Measurements from ENCODE around the gene TAF4B. TPM values are rescaled to one million over a fixed set of nuclear protein-coding genes. Genes with fewer than 3 reads are reported as not detected.
"Not testable (repeated sequence)": the region's sequence is repeated elsewhere in the genome, so short reads cannot be mapped to it uniquely, and the experiment has no call there.

Gene TAF4B
- total RNA-seq, 2 donors from 2014 or later: 12.8 to 14.1 TPM

- ATAC-seq (replicated peaks): no peak
- Mint-ChIP-seq H3K4me1 (no peaks in the 10 kb centered on the region), H3K27me3 (no peaks in the 10 kb centered on the region), H3K4me3 (no peak overlapping the region), H3K27ac (no peak overlapping the region), H3K36me3 (ENCODE audit: low read depth) (peaks cover 37% of the 10 kb centered on the region), H3K9me3 (no peaks in the 10 kb centered on the region)
These were observed 130.0 kb downstream of the TAF4B start for GRCh38 chr18:26356045-26356785.

GRCh38 chr18:26357960-26358359, 131.7 kb downstream of the TAF4B start:
- H3K27ac Mint-ChIP-seq: no peak overlapping the region
- H3K9me3 Mint-ChIP-seq: no peaks in the 10 kb centered on the region
- H3K4me3 Mint-ChIP-seq: no peak overlapping the region
- H3K36me3 Mint-ChIP-seq (ENCODE audit: low read depth): peaks cover 37% of the 10 kb centered on the region
- no peaks in the 10 kb centered on the region for H3K27me3 Mint-ChIP-seq
- no peaks in the 10 kb centered on the region for H3K4me1 Mint-ChIP-seq
- ATAC-seq (replicated peaks): no peak

GRCh38 chr18:26362021-26362420, 135.8 kb downstream of the TAF4B start:
- Mint-ChIP-seq H3K9me3 (no peaks in the 10 kb centered on the region), H3K4me3 (no peak overlapping the region), H3K27ac (no peak overlapping the region), H3K27me3 (no peaks in the 10 kb centered on the region), H3K4me1 (no peaks in the 10 kb centered on the region), H3K36me3 (ENCODE audit: low read depth) (peaks cover 48% of the 10 kb centered on the region)
- no peak for ATAC-seq (replicated peaks)

GRCh38 chr18:26367425-26367824, 141.2 kb downstream of the TAF4B start:
- Mint-ChIP-seq H3K4me1 (no peaks in the 10 kb centered on the region), H3K27me3 (no peaks in the 10 kb centered on the region), H3K36me3 (ENCODE audit: low read depth) (peaks cover 18% of the 10 kb centered on the region), H3K4me3 (no peak overlapping the region), H3K27ac (no peak overlapping the region), H3K9me3 (no peaks in the 10 kb centered on the region)
- ATAC-seq (replicated peaks): no peak

GRCh38 chr18:26370037-26370436, 143.8 kb downstream of the TAF4B start:
- no peak overlapping the region for H3K4me3 Mint-ChIP-seq
- H3K4me1 Mint-ChIP-seq: no peaks in the 10 kb centered on the region
- peaks cover 18% of the 10 kb centered on the region for H3K36me3 Mint-ChIP-seq (ENCODE audit: low read depth)
- no peak for ATAC-seq (replicated peaks)
- H3K27me3 Mint-ChIP-seq: no peaks in the 10 kb centered on the region
- no peak overlapping the region for H3K27ac Mint-ChIP-seq
- no peaks in the 10 kb centered on the region for H3K9me3 Mint-ChIP-seq

- H3K27me3 Mint-ChIP-seq: no peaks in the 10 kb centered on the region
- no peak for ATAC-seq (replicated peaks)
- no peaks in the 10 kb centered on the region for H3K4me1 Mint-ChIP-seq
- H3K9me3 Mint-ChIP-seq: no peaks in the 10 kb centered on the region
- no peak overlapping the region for H3K27ac Mint-ChIP-seq
- H3K36me3 Mint-ChIP-seq (ENCODE audit: low read depth): no peaks in the 10 kb centered on the region
- no peak overlapping the region for H3K4me3 Mint-ChIP-seq
These were observed 149.9 kb downstream of the TAF4B start for GRCh38 chr18:26376105-26376504.

GRCh38 chr18:26378701-26379100, 152.5 kb downstream of the TAF4B start:
- Mint-ChIP-seq H3K27me3 (no peaks in the 10 kb centered on the region), H3K27ac (no peak overlapping the region), H3K4me3 (no peak overlapping the region), H3K36me3 (ENCODE audit: low read depth) (no peaks in the 10 kb centered on the region), H3K4me1 (no peaks in the 10 kb centered on the region), H3K9me3 (no peaks in the 10 kb centered on the region)
- ATAC-seq (replicated peaks): no peak

GRCh38 chr18:26381555-26381954, 155.3 kb downstream of the TAF4B start:
- H3K9me3 Mint-ChIP-seq; ATAC-seq (replicated peaks); H3K4me3 Mint-ChIP-seq; H3K27me3 Mint-ChIP-seq; H3K36me3 Mint-ChIP-seq (ENCODE audit: low read depth); H3K27ac Mint-ChIP-seq; H3K4me1 Mint-ChIP-seq: not testable (repeated sequence)

GRCh38 chr18:26383454-26384270, 157.4 kb downstream of the TAF4B start:
- Mint-ChIP-seq H3K9me3 (no peaks in the 10 kb centered on the region), H3K27ac (no peak overlapping the region), H3K4me1 (no peaks in the 10 kb centered on the region), H3K4me3 (no peak overlapping the region), H3K36me3 (ENCODE audit: low read depth) (no peaks in the 10 kb centered on the region), H3K27me3 (no peaks in the 10 kb centered on the region)
- ATAC-seq (replicated peaks): no peak

GRCh38 chr18:26386002-26386401, 159.8 kb downstream of the TAF4B start:
- no peak for ATAC-seq (replicated peaks)
- Mint-ChIP-seq H3K27me3 (no peaks in the 10 kb centered on the region), H3K4me3 (no peak overlapping the region), H3K4me1 (no peaks in the 10 kb centered on the region), H3K36me3 (ENCODE audit: low read depth) (peaks cover 19% of the 10 kb centered on the region), H3K9me3 (no peaks in the 10 kb centered on the region), H3K27ac (no peak overlapping the region)

GRCh38 chr18:26386441-26386840, 160.2 kb downstream of the TAF4B start:
- Mint-ChIP-seq H3K27ac (no peak overlapping the region), H3K9me3 (no peaks in the 10 kb centered on the region), H3K27me3 (no peaks in the 10 kb centered on the region), H3K4me3 (no peak overlapping the region), H3K36me3 (ENCODE audit: low read depth) (peaks cover 23% of the 10 kb centered on the region), H3K4me1 (no peaks in the 10 kb centered on the region)
- ATAC-seq (replicated peaks): no peak

GRCh38 chr18:26394047-26394654, 167.9 kb downstream of the TAF4B start:
- H3K4me3 Mint-ChIP-seq: no peak overlapping the region
- H3K27ac Mint-ChIP-seq: no peak overlapping the region
- no peaks in the 10 kb centered on the region for H3K27me3 Mint-ChIP-seq
- ATAC-seq (replicated peaks): no peak
- H3K36me3 Mint-ChIP-seq (ENCODE audit: low read depth): peaks cover 23% of the 10 kb centered on the region
- no peaks in the 10 kb centered on the region for H3K4me1 Mint-ChIP-seq
- H3K9me3 Mint-ChIP-seq: no peaks in the 10 kb centered on the region

- Mint-ChIP-seq H3K36me3 (ENCODE audit: low read depth) (no peaks in the 10 kb centered on the region), H3K9me3 (no peaks in the 10 kb centered on the region), H3K4me3 (no peak overlapping the region), H3K27ac (no peak overlapping the region), H3K27me3 (no peaks in the 10 kb centered on the region), H3K4me1 (no peaks in the 10 kb centered on the region)
- ATAC-seq (replicated peaks): no peak
These were observed 170.8 kb downstream of the TAF4B start for GRCh38 chr18:26397019-26397418.

GRCh38 chr18:26403491-26403890, 177.2 kb downstream of the TAF4B start:
- no peak for ATAC-seq (replicated peaks)
- no peak overlapping the region for H3K27ac Mint-ChIP-seq
- no peaks in the 10 kb centered on the region for H3K4me1 Mint-ChIP-seq
- H3K4me3 Mint-ChIP-seq: no peak overlapping the region
- no peaks in the 10 kb centered on the region for H3K27me3 Mint-ChIP-seq
- no peaks in the 10 kb centered on the region for H3K9me3 Mint-ChIP-seq
- H3K36me3 Mint-ChIP-seq (ENCODE audit: low read depth): no peaks in the 10 kb centered on the region

All from activated T-helper 17 cell treated with anti-CD3 and anti-CD28 coated beads, Interleukin-2, amount 50 U/mL, for 72 hours (primary cell).